ENCODE measurements around the gene IFITM1.

DNA sequence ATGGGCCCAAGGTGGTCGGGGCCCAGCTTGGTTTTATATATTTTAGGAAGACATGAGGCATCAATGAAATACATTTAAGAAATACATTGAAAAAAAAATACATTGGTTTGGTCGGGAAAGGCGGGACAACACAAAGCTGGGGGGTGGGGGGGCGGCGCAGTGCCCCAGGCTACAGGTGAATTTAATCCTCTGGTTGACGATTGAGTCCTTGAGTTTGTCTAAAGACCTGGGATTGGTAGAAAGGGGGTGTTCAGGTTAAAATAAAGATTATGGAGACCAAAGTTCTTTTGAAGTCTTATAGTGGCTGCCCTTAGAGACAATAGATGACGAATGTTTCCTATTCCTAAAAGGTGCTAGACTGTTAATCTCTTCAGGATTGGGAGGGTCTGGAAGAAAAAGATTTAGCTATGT is 3.1 kb downstream of the IFITM1 start:
- TF ChIP-seq, protein P1, sequence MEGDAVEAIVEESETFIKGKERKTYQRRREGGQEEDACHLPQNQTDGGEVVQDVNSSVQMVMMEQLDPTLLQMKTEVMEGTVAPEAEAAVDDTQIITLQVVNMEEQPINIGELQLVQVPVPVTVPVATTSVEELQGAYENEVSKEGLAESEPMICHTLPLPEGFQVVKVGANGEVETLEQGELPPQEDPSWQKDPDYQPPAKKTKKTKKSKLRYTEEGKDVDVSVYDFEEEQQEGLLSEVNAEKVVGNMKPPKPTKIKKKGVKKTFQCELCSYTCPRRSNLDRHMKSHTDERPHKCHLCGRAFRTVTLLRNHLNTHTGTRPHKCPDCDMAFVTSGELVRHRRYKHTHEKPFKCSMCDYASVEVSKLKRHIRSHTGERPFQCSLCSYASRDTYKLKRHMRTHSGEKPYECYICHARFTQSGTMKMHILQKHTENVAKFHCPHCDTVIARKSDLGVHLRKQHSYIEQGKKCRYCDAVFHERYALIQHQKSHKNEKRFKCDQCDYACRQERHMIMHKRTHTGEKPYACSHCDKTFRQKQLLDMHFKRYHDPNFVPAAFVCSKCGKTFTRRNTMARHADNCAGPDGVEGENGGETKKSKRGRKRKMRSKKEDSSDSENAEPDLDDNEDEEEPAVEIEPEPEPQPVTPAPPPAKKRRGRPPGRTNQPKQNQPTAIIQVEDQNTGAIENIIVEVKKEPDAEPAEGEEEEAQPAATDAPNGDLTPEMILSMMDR (IDR thresholded peaks at IDR 0.05) = no peak
- TF ChIP-seq POLR2A (IDR thresholded peaks at IDR 0.05) (no peak), POLR2AphosphoS5 (IDR thresholded peaks at IDR 0.05) (no peak), EP300 (IDR thresholded peaks at IDR 0.05) (no peak)

Data from stomach (tissue), 4 donors.